ENCODE results near the gene CEPT1. TPM values are rescaled to one million over a fixed set of nuclear protein-coding genes. Genes with fewer than 3 reads are reported as not detected.

CEPT1 gene
- total and polyA plus RNA-seq, 2 donors (not counting 3 experiments of a cell fraction or from before 2014, with no cell fraction given): 13.6 to 29.1 TPM

- Histone ChIP-seq H3K36me3 (ENCODE audit: control insufficient read depth in 2 of 2, extremely low read depth in 1 of 2, insufficient read depth in 2 of 2, low read length in 2 of 2) (peaks cover 3 to 4% of the 10 kb centered on the region in 2 experiments), H3K9ac (replicated peaks; ENCODE audit: extremely low read depth, insufficient read depth, low read length) (no peak overlapping the region), H3K4me2 (ENCODE audit: insufficient read depth, low read length) (no peak overlapping the region), H4K20me1 (replicated peaks; ENCODE audit: control insufficient read depth, extremely low read depth, insufficient read depth, low read length) (peaks cover 2% of the 10 kb centered on the region), H3K27me3 (ENCODE audit: control insufficient read depth in 2 of 2, insufficient read depth in 2 of 2, low read length in 2 of 2) (no peaks in the 10 kb centered on the region), H3K9me3 (replicated peaks; ENCODE audit: control insufficient read depth, insufficient read depth, low read length) (no peaks in the 10 kb centered on the region), H3K9me1 (replicated peaks; ENCODE audit: control insufficient read depth, extremely low read depth, insufficient read depth, low read length) (no peaks in the 10 kb centered on the region), H2AFZ (ENCODE audit: low read depth, low read length) (no peak overlapping the region), H3K4me1 (ENCODE audit: control insufficient read depth, extremely low read depth, insufficient read depth, low read length) (peaks cover 3% of the 10 kb centered on the region), H3K4me3 (replicated peaks in 1 of 3; ENCODE audit: insufficient read depth in 1 of 3, low read depth in 1 of 3, low read length in 3 of 3) (no peak overlapping the region), H3K27ac (ENCODE audit: insufficient read depth, low read depth, low read length) (no peak overlapping the region), H3K79me2 (ENCODE audit: control insufficient read depth, insufficient read depth, low read length) (peaks cover 62% of the 10 kb centered on the region)
- DNase-seq (ENCODE audit: low read depth, low spot score) (no peak), FAIRE-seq (no peak)
- BruUV-seq (replicated peaks): no TSS peak
- intact Hi-C loops (cut with micrococcal nuclease): loop anchor here (1.0 kb wide), 1 partner anchor 8 kb away; the partner anchor contains the start of genes CEPT1 and DRAM2
- ChIA-PET CTCF (no interaction called here), POLR2A (interaction anchor here (0.5 kb wide), 1 partner anchor 11 kb away, joined by 3 read pairs; no protein-coding TSS in a partner anchor)
- dilution Hi-C loops (cut with MboI; ENCODE audit: extremely low pct_ligation_motif_present, low sequenced_read_pairs): no loop called here
- TF ChIP-seq CTCF (IDR thresholded peaks at IDR 0.05; ENCODE audit: extremely low read depth in 1 of 2, insufficient read depth in 1 of 2, low read depth in 1 of 2, low read length in 2 of 2) (no peak), EZH2 (IDR thresholded peaks at IDR 0.05; ENCODE audit: borderline replicate concordance, low read depth, low read length, severe bottlenecking) (no peak), MYC (IDR thresholded peaks at IDR 0.05; ENCODE audit: low read depth, low read length) (no peak), MAX (IDR thresholded peaks at IDR 0.05; ENCODE audit: insufficient read depth, insufficient read length) (no peak)
Measured at GRCh38 chr1:111147948-111148347, 7.9 kb downstream of the CEPT1 start.

- Histone ChIP-seq H3K4me1 (ENCODE audit: control insufficient read depth, extremely low read depth, insufficient read depth, low read length) (peaks cover 3% of the 10 kb centered on the region), H3K36me3 (ENCODE audit: control insufficient read depth in 2 of 2, extremely low read depth in 1 of 2, insufficient read depth in 2 of 2, low read length in 2 of 2) (peaks cover 8% of the 10 kb centered on the region in 2 experiments), H3K27me3 (ENCODE audit: control insufficient read depth in 2 of 2, insufficient read depth in 2 of 2, low read length in 2 of 2) (no peaks in the 10 kb centered on the region), H3K79me2 (ENCODE audit: control insufficient read depth, insufficient read depth, low read length) (peaks cover 62% of the 10 kb centered on the region), H3K9ac (replicated peaks; ENCODE audit: extremely low read depth, insufficient read depth, low read length) (no peak overlapping the region), H3K9me1 (replicated peaks; ENCODE audit: control insufficient read depth, extremely low read depth, insufficient read depth, low read length) (no peaks in the 10 kb centered on the region), H3K4me2 (ENCODE audit: insufficient read depth, low read length) (no peak overlapping the region), H2AFZ (ENCODE audit: low read depth, low read length) (no peak overlapping the region), H3K9me3 (replicated peaks; ENCODE audit: control insufficient read depth, insufficient read depth, low read length) (no peaks in the 10 kb centered on the region), H3K27ac (ENCODE audit: insufficient read depth, low read depth, low read length) (no peak overlapping the region), H3K4me3 (replicated peaks in 1 of 3; ENCODE audit: insufficient read depth in 1 of 3, low read depth in 1 of 3, low read length in 3 of 3) (no peak overlapping the region), H4K20me1 (replicated peaks; ENCODE audit: control insufficient read depth, extremely low read depth, insufficient read depth, low read length) (peaks cover 2% of the 10 kb centered on the region)
- DNase-seq (ENCODE audit: low read depth, low spot score): peak; percentile 64
- no peak for TF ChIP-seq POLR2A (IDR thresholded peaks at IDR 0.05; ENCODE audit: low read depth, low read length)
- no TSS peak for BruUV-seq (replicated peaks)
- ChIA-PET POLR2A (no interaction called here), CTCF (no interaction called here)
- dilution Hi-C loops (cut with MboI; ENCODE audit: extremely low pct_ligation_motif_present, low sequenced_read_pairs) (no loop called here), intact Hi-C loops (cut with micrococcal nuclease) (loop anchor here (1.0 kb wide), 1 partner anchor 8 kb away; the partner anchor contains the start of genes CEPT1 and DRAM2)
- FAIRE-seq: no peak
Measured at GRCh38 chr1:111148376-111148881, 8.4 kb downstream of the CEPT1 start.

Measured in endothelial cell of umbilical vein (primary cell).